ENCODE results near the gene GMPPB.

The GMPPB gene

DNA sequence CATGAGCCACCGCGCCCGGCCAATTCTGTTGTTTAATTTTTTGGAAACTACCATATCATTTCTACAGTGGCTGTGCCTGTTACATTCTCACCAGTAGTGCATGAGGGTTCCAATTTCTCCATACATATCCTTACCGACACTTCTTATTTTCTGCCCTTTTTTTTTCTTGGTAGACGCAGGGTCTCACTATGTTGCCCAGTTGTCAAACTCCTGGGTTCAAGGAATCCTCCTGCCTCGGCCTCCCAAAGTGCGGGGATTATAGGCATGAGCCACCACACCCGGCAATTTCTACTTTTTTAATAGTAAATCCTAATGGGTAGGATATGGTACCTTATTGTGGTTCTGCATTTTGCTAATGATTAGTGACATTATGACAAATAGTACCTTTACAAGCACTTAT is 13.9 kb downstream of the GMPPB start:
- no peak overlapping the region for H3K4me3 Mint-ChIP-seq
- no peak for TF ChIP-seq CTCF (IDR thresholded peaks at IDR 0.05; ENCODE audit: unreplicated experiment in 3 of 3)
- H3K4me1 Mint-ChIP-seq = no peaks in the 10 kb centered on the region
- no peaks in the 10 kb centered on the region for H3K27me3 Mint-ChIP-seq (ENCODE audit: low read depth)
- H3K36me3 Mint-ChIP-seq (ENCODE audit: low read depth) = peaks cover 15% of the 10 kb centered on the region
- H3K27ac Mint-ChIP-seq = no peak overlapping the region
- H3K9me3 Mint-ChIP-seq = no peaks in the 10 kb centered on the region

- H3K27ac Mint-ChIP-seq = no peak overlapping the region
- TF ChIP-seq CTCF (IDR thresholded peaks at IDR 0.05; ENCODE audit: unreplicated experiment in 3 of 3) = no peak
- H3K36me3 Mint-ChIP-seq (ENCODE audit: low read depth) = peaks cover 19% of the 10 kb centered on the region
- H3K4me3 Mint-ChIP-seq = no peak overlapping the region
- no peaks in the 10 kb centered on the region for H3K9me3 Mint-ChIP-seq
- no peaks in the 10 kb centered on the region for H3K4me1 Mint-ChIP-seq
- H3K27me3 Mint-ChIP-seq (ENCODE audit: low read depth) = no peaks in the 10 kb centered on the region
These were observed 16.7 kb downstream of the GMPPB start for GRCh38 chr3:49707113-49707480.

DNA sequence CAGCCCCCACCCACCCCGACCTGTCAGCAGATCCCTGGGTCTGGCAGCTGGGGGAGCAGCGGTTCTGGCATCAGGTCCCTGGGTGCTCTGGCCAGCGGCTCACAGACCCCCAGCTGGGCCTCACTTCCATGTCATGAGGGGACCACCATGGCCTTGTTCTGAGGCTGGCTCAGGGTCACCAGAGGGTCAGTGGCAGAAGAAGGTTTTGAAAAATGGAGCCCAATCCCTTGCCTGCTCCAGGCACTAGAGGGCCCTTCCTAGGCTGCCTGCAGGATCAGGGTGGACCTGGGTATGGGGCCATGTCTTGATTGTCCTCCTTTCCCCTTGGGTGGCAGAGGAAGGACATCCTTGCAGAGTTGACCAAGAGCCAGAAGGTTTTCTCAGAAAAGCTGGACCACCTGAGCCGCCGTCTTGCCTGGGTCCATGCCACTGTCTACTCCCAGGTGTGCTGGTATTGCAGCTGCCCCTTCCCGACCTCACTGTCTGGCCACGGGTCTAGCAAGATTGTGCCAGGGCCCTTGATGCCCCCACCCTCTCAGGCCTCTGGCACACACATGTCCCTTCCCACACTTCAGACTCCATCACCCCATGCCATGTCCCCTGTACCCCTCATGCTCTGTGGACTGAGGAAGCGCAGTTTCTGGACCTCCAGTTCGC is 17.2 kb downstream of the GMPPB start:
- Mint-ChIP-seq H3K9me3 (no peaks in the 10 kb centered on the region), H3K36me3 (ENCODE audit: low read depth) (peaks cover 19% of the 10 kb centered on the region), H3K27ac (no peak overlapping the region), H3K4me1 (no peaks in the 10 kb centered on the region), H3K27me3 (ENCODE audit: low read depth) (no peaks in the 10 kb centered on the region), H3K4me3 (no peak overlapping the region)
- TF ChIP-seq CTCF (IDR thresholded peaks at IDR 0.05; ENCODE audit: unreplicated experiment in 3 of 3) = no peak

DNA sequence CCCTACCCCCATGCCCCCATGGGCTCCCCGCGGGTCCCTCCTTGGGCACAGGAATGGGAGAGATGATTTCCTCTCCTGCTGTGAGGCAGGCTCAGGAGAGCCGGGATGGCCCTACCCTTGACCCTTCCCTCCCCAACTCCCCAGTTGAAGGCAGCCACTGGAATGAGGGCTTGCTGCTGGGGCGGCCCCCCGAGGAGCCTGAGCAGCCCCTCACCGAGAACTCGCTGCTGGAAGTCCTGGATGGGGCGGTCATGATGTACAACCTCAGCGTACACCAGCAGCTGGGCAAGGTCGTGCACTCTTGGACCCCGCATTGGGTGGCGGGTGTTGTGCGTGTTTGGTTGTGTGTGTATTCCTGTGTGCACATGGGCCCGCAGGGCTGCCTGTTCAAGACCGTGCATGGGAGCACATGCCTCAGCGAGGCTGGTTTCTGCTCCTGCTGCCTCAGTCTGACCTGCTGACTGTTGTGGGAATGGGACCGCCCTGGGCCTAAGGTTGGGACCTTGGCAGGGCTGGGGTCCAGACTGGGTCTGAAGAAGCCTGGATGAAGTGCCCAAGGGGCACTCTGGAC is 18.3 kb downstream of the GMPPB start:
- TF ChIP-seq CTCF (IDR thresholded peaks at IDR 0.05; ENCODE audit: unreplicated experiment in 3 of 3) = no peak
- Mint-ChIP-seq H3K4me3 (no peak overlapping the region), H3K27me3 (ENCODE audit: low read depth) (no peaks in the 10 kb centered on the region), H3K9me3 (no peaks in the 10 kb centered on the region), H3K27ac (no peak overlapping the region), H3K4me1 (no peaks in the 10 kb centered on the region), H3K36me3 (ENCODE audit: low read depth) (peaks cover 15% of the 10 kb centered on the region)

DNA sequence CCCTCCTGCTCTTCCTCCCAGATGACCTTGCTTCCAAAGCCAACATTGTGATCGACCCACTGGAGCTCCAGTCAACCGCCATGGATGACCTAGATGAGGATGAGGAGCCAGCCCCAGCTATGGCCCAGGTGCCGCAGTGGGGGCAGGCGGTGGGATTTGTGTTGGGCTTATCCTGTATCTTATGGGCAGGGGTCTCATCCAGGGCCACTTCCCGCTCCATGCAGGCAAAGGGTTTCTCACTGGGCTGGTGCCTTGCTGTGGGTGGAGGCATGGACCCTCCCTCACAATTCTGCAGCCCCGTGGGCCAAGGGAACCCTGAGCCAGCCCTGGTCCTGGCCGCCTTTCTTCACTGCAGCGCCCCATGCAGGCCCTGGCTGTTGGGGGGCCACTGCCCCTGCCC is 19.1 kb downstream of the GMPPB start:
- Mint-ChIP-seq H3K36me3 (ENCODE audit: low read depth) (peaks cover 11% of the 10 kb centered on the region), H3K9me3 (no peaks in the 10 kb centered on the region), H3K27me3 (ENCODE audit: low read depth) (no peaks in the 10 kb centered on the region), H3K4me3 (no peak overlapping the region), H3K4me1 (no peaks in the 10 kb centered on the region), H3K27ac (no peak overlapping the region)
- TF ChIP-seq CTCF (IDR thresholded peaks at IDR 0.05; ENCODE audit: unreplicated experiment in 3 of 3) = no peak

DNA sequence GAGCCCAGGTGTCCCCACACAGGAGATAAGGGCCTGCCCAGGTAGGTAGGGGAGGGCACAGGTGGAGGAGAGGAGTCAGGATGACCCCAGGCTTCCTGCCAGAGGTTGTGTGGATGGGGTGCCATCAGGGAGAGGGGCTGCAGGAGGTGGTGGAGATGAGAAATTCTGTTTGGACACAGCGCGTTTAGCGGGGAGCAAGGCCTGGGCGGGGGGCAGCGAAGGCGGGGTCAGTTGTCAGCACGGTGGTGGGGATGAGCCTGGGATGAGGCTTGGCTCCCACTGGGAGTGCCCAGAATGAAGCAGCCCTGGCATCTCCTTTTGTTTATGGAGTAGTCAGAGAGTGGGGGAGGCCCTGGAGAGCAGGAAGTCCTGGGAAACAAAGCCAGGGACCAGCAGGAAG is 19.8 kb downstream of the GMPPB start:
- no peak overlapping the region for H3K27ac Mint-ChIP-seq

More for the DNA sequence above, 19.8 kb downstream of the GMPPB start:
- no peaks in the 10 kb centered on the region for H3K4me1 Mint-ChIP-seq
- H3K27me3 Mint-ChIP-seq (ENCODE audit: low read depth) = no peaks in the 10 kb centered on the region
- no peak overlapping the region for H3K4me3 Mint-ChIP-seq
- no peaks in the 10 kb centered on the region for H3K9me3 Mint-ChIP-seq
- H3K36me3 Mint-ChIP-seq (ENCODE audit: low read depth) = peaks cover 11% of the 10 kb centered on the region
- TF ChIP-seq CTCF (IDR thresholded peaks at IDR 0.05; ENCODE audit: unreplicated experiment in 3 of 3) = no peak
